ENCODE measurements around the gene ANO9.

Gene ANO9

GRCh38 chr11:424232-424631, 17.6 kb downstream of the ANO9 start:
- no peak for TF ChIP-seq CTCF (conservative IDR thresholded peaks at IDR 0.05; ENCODE audit: low read depth, low read length)
- no peak overlapping the region for H3K4me3 ChIP-seq (ENCODE audit: low read length)
- no peak for DNase-seq (ENCODE audit: low read depth)

- TF ChIP-seq CTCF (conservative IDR thresholded peaks at IDR 0.05; ENCODE audit: low read depth, low read length) = no peak
- DNase-seq (ENCODE audit: low read depth) = no peak
- no peak overlapping the region for H3K4me3 ChIP-seq (ENCODE audit: low read length)
Observed at GRCh38 chr11:422249-422656, 19.6 kb downstream of the ANO9 start.

- no peak for DNase-seq (ENCODE audit: low read depth)
- no peak overlapping the region for H3K4me3 ChIP-seq (ENCODE audit: low read length)
- no peak for TF ChIP-seq CTCF (conservative IDR thresholded peaks at IDR 0.05; ENCODE audit: low read depth, low read length)
Observed at GRCh38 chr11:420911-421321, 20.9 kb downstream of the ANO9 start.

GRCh38 chr11:420054-420910, 21.5 kb downstream of the ANO9 start:
- TF ChIP-seq CTCF (conservative IDR thresholded peaks at IDR 0.05; ENCODE audit: low read depth, low read length) = no peak
- no peak overlapping the region for H3K4me3 ChIP-seq (ENCODE audit: low read length)
- DNase-seq (ENCODE audit: low read depth) = no peak

GRCh38 chr11:419248-420005, 22.4 kb downstream of the ANO9 start:
- H3K4me3 ChIP-seq (ENCODE audit: low read length) = no peak overlapping the region
- no peak for TF ChIP-seq CTCF (conservative IDR thresholded peaks at IDR 0.05; ENCODE audit: low read depth, low read length)
- no peak for DNase-seq (ENCODE audit: low read depth)

GRCh38 chr11:418343-419247, 23.2 kb downstream of the ANO9 start:
- DNase-seq (ENCODE audit: low read depth) = no peak
- no peak for TF ChIP-seq CTCF (conservative IDR thresholded peaks at IDR 0.05; ENCODE audit: low read depth, low read length)
- no peak overlapping the region for H3K4me3 ChIP-seq (ENCODE audit: low read length)

Measured in retinal pigment epithelial cell (primary cell).